HepG2 (cell line): ENCODE data around the gene ABCB8. TPM values are rescaled to one million over a fixed set of nuclear protein-coding genes. Genes with fewer than 3 reads are reported as not detected.

Experiments used
- CEBPG ChIP-seq: IDR thresholded peaks from 2 replicates; pipeline ENCODE4 v1.6.1; 2016
- ESRRA ChIP-seq: sonication (generic); formaldehyde crosslinking; IDR thresholded peaks from 2 replicates; pipeline ENCODE4 v1.5.1; 2020; ENCODE audit warnings: mild to moderate bottlenecking, low read depth, missing genetic modification reagents
- FOXK2 ChIP-seq: fragments of 450-650 bp; IDR thresholded peaks from 2 replicates; pipeline ENCODE4 v1.6.1; 2016
- FOXO1 ChIP-seq: sonication (generic); formaldehyde crosslinking; IDR thresholded peaks from 2 replicates; pipeline ENCODE4 v1.4.0; 2020; ENCODE audit warnings: missing genetic modification reagents
- GTF2F1 ChIP-seq: fragments of 150-350 bp; IDR thresholded peaks from 2 replicates; pipeline ENCODE4 v1.6.1; 2014; ENCODE audit warnings: low read length
- HCFC1 ChIP-seq: fragments of 150-350 bp; IDR thresholded peaks from 2 replicates; pipeline ENCODE4 v1.6.1; 2014; ENCODE audit warnings: low read depth, low read length
- IRX3 ChIP-seq: sonication (generic); formaldehyde crosslinking; IDR thresholded peaks from 2 replicates; pipeline ENCODE4 v1.8.1; 2023; ENCODE audit warnings: mild to moderate bottlenecking, low read depth, missing genetic modification reagents, borderline replicate concordance
- POLR2A ChIP-seq, 2 experiments: IDR thresholded peaks; 2 replicates each; pipeline ENCODE4 v1.6.1; 2011; ENCODE audit warnings: low read depth in 2 of 2, low read length in 2 of 2, mild to moderate bottlenecking in 1 of 2, moderate library complexity in 1 of 2; ENCODE audit not compliant: insufficient read depth in 1 of 2
- SAP130 ChIP-seq: IDR thresholded peaks from 2 replicates; pipeline ENCODE4 v1.6.1; 2016; ENCODE audit warnings: low read depth
- SKI ChIP-seq: fragments of 450-650 bp; IDR thresholded peaks from one replicate; pipeline ENCODE4 v1.6.1; 2018; ENCODE audit warnings: mild to moderate bottlenecking; ENCODE audit not compliant: partially characterized antibody
- YY1 ChIP-seq: IDR thresholded peaks from 2 replicates; pipeline ENCODE4 v1.6.1; 2011; ENCODE audit warnings: low read length, low read depth, moderate library complexity, mild to moderate bottlenecking; ENCODE audit not compliant: insufficient read depth, insufficient replicate concordance
- ZNF383 ChIP-seq: sonication (generic); formaldehyde crosslinking; IDR thresholded peaks from 2 replicates; pipeline ENCODE4 v1.4.0; 2020; ENCODE audit warnings: missing genetic modification reagents, mild to moderate bottlenecking, borderline replicate concordance
- ZNF549 ChIP-seq: sonication (generic); formaldehyde crosslinking; IDR thresholded peaks from 2 replicates; pipeline ENCODE4 v1.5.0; 2020; ENCODE audit warnings: missing genetic modification reagents
- ZNF569 ChIP-seq: sonication (generic); formaldehyde crosslinking; IDR thresholded peaks from 2 replicates; pipeline ENCODE4 v1.5.0; 2020; ENCODE audit warnings: mild to moderate bottlenecking, missing genetic modification reagents, moderate library complexity, borderline replicate concordance
- ZNF780A ChIP-seq: sonication (generic); formaldehyde crosslinking; IDR thresholded peaks from 2 replicates; pipeline ENCODE4 v1.8.0; 2022; ENCODE audit warnings: mild to moderate bottlenecking, missing genetic modification reagents, moderate library complexity
- polyA plus RNA-seq, 8 experiments: library from polyadenylated mRNA; depleted of rRNA in 3 of 8; stranded (reverse) in 7 of 8; unstranded in 1 of 8; fragments of >200 nt; fragmentation: Illumina TruSeq in 4 of 8; extraction: Trizol in 4 of 8; gene quantifications; 2 replicates each; pipeline versions ENCODE4 v1.2.1 to v1.2.3, GENCODE V29; 2011 to 2016; ENCODE audit warnings: low read depth in 4 of 8, missing spikeins in 1 of 8, mixed read lengths in 1 of 8; ENCODE audit not compliant: insufficient read depth in 1 of 8
- total RNA-seq, 5 experiments: library from RNA; depleted of rRNA; stranded (reverse); fragments of >200 nt; fragmentation: Illumina TruSeq; extraction: Trizol; gene quantifications; 2 replicates each; pipeline ENCODE4 v1.2.3, GENCODE V29; 2016; ENCODE audit warnings: low read depth in 1 of 5

The ABCB8 gene
- total and polyA plus RNA-seq, 2 of the 13 experiments (the other 11 are each of a cell fraction or from before 2014, with no cell fraction given): 6.6 to 16.7 TPM

GRCh38 chr7:151080522-151081169 lies 52.4 kb downstream of the ABCB8 start, which contains the start of gene FASTK (continued):
- TF ChIP-seq GTF2F1 (0 out of 2 replicates have a peak, but pooled peaks have one; percentile 64), SAP130 (CRISPR knock-in tag) (peak; percentile 85), ZNF780A (CRISPR knock-in tag) (no peak), IRX3 (CRISPR knock-in tag) (peak; percentile 68; the same call in 1 of the 2 replicates), HCFC1 (peak; percentile 47; the same call in 1 of the 2 replicates), ESRRA (CRISPR knock-in tag) (peak; percentile 75; the same call in 1 of the 2 replicates), ZNF549 (CRISPR knock-in tag) (no peak), CEBPG (CRISPR knock-in tag) (no peak), ZNF569 (CRISPR knock-in tag) (0 out of 2 replicates have a peak, but pooled peaks have one; percentile 47), ZNF383 (CRISPR knock-in tag) (no peak), FOXK2 (no peak), SKI (peak; percentile 48), YY1 (peak; percentile 97), POLR2A (IDR thresholded peaks at IDR 0.05; ENCODE audit: insufficient read depth in 1 of 2, low read depth in 2 of 2, low read length in 2 of 2) (peak in 1 of 2 experiments; percentile 77; a peak in 2 of 4 replicates), FOXO1 (CRISPR knock-in tag) (no peak)
